NCI-H2227 (cell line): Measurements from ENCODE around the gene CPHXL.

Experiments
- DNase-seq: peaks from one replicate; lab custom pipeline; 2025; ENCODE audit not compliant: unreplicated experiment; lab: John Stamatoyannopoulos, UW

Gene CPHXL

DNA sequence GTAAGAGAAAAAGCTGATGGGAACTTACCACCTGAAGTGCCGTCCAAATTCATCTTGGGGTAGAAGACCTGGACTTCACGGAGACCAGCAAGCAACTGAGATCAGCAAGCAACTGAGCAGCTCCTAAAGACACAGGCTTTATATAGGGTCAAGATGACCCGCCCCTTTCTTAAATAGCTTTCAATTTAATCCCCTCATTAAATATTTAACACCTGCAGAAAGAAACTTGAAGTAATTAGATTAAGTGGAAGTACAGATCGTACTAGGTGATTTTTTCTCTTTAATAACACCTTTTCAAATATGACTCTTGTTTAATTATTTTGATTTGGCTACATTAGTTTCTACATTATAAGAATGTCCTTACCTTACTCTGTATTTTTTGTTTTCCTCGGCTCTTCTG, at the start of gene CPHXL:
Gene CPHXL, minus strand, starts transcription at position 101 of the 400 bp plus-strand sequence. Its CDS starts 48 bp downstream, at position 53.
- no peak for DNase-seq

- peak; percentile 2 for DNase-seq
Observed at GRCh38 chr16:75774197-75774596, 47.9 kb upstream of the CPHXL start.

DNA sequence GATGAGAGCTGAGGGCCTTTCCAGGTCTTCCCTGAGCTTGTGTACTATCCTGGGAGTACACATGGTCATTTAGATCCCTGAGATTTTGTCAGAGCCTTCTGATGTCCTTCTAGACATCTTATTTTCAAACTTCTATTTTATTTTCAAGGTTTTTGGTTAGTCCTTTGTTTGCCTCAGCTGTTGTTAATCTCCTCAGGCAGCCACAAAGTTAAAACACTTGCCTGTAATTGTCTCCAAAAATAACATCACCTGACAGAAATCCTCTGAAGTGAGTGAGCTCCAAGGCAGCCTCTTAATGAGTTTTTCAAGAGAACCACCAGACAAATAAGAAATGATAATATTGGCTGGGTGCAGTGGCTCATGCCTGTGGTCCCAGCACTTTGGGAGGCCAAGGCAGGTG, 43.8 kb upstream of the CPHXL start:
- no peak for DNase-seq

GRCh38 chr16:75764154-75764768, 38.0 kb upstream of the CPHXL start:
- DNase-seq: peak; percentile 67

GRCh38 chr16:75763204-75763603, 36.9 kb upstream of the CPHXL start:
- peak; percentile 25 for DNase-seq

DNA sequence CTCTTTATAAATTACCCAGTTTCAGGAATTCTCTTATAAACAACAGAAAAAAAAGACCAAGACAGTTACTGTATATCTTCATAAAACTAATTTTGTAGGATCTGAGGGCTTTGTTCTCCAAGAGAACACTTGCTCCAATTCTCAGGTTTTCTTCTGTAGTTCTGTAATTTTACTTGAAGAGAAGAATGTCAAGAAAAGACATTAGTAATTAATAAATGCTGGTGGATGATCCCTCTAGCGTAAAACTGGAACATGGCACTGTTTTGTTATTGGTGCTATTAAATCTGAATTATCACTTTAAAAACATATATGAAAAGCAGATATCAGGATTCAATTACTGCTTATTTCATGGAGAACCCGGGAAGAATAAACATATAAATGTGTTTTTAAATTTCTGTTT, 36.5 kb upstream of the CPHXL start:
- no peak for DNase-seq

GRCh38 chr16:75761108-75761507, 34.8 kb upstream of the CPHXL start:
- no peak for DNase-seq

DNA sequence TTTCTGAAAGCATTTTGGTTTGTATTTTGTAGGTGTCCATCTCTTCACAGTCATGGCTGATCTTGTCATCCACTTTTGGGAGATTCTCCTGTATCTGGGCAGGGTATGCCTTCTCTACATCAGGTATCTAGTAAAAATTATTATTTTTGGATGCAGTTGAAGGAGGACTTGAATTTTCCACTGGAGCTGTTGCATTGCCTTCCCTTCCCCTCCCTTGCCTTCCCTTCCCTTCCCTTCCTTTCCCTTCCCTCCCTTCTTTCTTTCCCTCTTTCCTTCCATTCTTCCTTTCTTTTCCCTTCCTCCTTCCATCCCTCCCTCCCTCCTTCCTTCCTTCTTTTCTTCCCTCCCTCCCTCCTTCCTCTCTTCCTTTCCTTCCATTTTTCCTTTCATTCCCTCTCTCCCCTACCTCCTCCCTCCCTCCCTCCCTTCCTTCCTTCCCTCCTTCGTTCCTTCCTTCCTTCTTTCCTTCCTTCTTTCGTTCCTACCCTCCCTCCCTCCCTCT, 33.8 kb upstream of the CPHXL start:
- DNase-seq: no peak

DNA sequence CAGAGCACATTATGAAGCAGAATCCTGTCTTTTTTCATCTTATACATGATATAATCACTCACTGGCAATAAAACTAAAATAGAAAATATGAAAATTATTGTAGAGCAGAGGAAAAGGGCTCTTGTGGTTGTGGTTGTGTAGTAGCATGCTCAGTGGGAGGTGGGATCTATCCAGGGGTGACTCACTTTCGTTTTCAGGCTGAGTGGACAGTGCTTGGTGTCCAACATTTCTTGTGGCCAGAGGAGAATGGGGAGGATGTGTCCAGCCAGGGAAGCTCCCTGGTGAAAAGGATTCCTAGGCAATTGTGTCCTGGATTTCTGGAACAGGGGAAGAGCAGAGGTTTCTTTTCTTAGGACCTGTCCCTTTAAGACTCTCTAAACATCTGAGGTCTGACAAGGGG, 31.9 kb upstream of the CPHXL start:
- no peak for DNase-seq

DNA sequence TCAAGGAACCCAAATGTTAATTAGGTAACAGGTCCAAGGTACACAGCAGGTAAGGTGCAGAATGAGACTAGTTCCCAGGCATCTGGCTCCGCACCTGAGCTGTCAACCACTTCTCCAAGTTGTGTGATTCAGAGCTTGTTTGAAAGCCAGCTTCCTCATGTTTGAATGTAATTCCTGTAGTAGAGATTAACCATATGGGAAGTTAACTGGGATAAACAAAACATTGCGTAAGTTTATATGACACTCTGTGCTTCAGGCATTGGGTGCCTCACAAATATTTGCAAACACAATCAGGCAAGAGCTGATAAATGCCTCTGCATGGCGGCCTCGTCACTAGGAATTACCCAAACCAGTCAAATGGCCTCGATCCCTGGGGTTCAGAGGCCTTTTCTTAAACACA, 27.9 kb upstream of the CPHXL start:
- no peak for DNase-seq

- DNase-seq: peak; percentile 81
Observed at GRCh38 chr16:75750528-75750927, 24.2 kb upstream of the CPHXL start.

DNA sequence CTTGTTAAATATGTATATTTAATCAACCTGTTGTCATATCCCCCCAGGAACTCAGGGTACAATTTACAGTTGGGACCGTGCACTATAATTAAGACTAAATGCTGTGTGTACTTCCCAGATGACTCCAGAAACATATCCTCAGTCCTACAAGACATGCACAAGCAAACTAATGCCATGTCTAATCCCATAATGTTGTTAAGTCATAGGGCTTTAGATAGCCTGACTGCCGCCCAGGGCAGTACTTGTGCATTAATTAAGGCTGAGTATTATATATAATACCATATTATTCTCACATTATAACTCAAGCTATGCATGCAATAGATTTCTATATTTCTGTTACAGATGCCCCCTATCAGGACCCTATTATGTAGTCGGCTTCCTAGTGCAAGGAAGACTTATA, 20.1 kb upstream of the CPHXL start:
- DNase-seq: no peak

DNA sequence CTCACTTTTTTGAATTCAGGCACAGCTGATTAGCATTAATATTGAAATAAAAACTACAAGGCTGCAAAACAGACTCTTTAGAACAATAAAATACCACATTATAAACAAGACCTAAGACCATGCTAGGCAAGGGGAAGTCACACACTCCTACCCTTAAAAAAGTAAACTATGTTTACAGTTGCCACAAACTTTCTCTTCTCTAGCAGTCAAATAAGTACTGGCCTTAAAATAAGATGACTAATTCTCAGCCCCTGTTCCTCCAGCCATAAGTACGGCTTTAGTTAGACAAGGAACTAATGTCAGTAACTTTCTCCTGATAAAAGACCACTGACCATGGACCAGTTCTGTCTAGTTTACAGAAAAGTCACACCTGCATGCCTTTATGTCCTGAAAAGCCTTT, 19.5 kb upstream of the CPHXL start:
- DNase-seq: no peak

GRCh38 chr16:75745242-75745641, 19.0 kb upstream of the CPHXL start:
- no peak for DNase-seq

DNA sequence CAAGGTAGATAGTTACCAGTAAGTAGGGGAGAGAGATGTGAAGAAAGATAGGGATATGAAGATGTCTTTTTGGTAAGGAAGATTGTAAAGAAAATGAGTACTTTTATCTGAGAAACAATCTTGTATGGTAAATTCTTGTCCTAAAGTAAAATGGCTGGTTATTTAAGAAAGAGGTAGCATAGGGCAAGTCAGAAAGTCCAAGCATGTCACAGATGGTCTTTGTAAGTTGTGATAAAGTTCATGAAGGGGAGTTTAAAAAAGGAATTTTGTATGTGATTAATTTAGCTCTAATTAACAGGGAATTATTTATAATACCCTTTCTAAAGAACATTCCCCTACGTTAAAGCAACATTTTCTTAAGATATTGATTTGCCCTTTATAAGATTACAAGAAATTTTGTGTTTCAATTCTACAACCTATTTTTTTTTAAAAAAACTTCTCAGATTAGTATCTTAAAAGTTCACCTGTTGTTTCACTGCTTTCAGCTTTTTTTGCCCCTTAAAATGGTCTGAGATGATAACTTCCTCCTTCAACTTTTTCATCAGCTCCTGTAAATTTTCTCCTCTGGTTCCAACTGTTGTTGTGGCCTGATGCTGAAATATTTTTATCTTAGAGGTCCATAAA, 16.2 kb upstream of the CPHXL start:
- DNase-seq: no peak

DNA sequence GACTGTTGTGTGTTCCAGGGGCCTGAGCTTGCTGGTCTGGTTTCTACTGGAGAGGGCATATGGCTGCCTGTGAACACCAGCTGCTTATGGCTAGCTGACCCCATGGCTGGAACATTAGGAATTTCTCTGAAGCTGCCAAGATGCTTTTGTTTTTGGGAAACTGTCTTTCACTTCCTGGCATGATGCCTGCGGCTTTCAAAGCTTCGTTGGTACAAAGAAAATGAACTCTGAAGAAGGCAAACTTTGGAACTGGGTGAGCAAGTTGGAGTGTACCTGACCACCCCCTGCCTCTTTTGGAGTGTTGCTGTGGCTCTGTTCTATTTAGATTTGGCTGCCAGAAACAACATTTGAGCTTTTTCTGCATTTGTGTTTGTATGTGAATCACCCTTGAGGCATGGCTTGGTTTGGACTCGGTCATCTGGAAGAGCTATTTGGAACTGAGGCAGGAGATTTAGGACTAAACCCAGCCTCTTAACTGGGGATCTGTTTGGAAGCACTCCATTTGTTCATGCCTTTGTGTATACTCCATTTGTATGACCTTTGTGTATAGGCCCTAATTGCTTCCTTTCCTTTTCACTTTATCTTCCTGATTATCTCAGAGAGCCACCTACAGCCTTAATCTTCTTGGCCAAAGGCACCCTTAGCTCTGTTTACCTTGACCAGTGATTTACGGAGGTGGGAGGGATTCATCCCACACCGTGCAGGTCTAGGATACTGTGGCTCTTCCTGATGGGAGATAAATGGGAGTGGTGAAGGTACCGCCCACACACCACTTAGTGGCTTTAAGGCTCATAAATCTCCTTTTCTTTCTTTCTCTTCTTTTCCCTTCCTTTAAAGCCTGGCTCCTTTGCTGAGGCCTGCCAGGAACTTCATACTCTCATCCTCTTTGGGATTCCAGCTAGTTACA, 7.3 kb upstream of the CPHXL start:
- DNase-seq: peak; percentile 16

DNA sequence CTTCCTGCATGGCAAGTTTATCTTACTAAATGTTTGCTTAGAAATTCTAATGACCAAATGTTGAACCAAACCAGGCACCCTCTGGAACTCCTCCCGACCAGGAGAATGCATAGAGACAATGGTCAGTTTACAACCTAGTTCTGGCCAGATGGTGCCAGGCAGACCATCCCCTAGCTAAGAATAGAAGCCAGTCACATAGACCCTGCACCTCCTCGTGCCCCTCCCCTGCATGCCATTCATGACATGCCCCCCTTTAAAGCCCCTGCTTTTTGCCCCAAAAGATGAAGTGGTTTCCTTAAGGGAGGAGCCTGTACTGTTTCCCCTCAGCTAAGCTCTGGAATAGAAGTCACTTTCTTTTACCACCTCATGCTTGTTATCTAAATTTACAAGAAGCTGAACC, 6.6 kb upstream of the CPHXL start:
- no peak for DNase-seq

DNA sequence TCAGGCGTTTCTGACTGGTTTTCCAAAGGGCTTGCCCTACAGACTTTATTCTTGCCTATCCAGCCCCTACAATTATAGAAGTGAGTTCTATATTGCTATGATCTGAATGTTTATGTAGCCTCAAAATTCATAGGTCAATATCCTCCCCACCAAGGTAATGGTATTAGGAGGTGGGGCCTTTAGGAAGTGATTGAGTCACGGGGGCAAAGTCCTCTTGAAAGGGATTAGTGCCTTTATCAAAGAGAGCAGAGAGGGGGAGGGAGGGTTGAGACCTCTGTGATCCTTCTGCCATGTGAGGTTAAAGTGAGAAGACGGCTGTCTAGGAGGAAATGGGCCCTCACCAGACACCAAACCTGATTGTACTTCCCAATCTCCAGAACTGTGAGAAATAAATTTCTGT, 931 bp upstream of the CPHXL start:
- DNase-seq: no peak

DNA sequence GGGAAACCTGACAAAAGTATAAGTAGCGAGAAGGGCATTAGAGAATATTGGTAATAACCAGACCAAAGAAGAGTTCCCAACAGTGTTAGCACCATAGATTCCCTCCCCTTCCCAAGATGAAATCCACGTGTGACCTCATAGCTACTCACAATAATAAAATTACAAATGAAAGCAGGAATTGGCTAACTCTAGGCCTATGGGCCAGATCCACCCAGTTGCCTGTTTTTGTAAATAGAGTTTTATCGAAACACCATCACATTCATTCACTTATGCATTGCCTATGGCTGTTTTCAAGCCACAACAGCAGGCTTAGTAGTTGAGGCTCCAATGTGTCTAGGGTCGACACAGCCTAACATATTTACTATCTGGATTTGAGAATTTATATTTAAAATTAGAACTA, 7.8 kb downstream of the CPHXL start:
- DNase-seq: no peak

DNA sequence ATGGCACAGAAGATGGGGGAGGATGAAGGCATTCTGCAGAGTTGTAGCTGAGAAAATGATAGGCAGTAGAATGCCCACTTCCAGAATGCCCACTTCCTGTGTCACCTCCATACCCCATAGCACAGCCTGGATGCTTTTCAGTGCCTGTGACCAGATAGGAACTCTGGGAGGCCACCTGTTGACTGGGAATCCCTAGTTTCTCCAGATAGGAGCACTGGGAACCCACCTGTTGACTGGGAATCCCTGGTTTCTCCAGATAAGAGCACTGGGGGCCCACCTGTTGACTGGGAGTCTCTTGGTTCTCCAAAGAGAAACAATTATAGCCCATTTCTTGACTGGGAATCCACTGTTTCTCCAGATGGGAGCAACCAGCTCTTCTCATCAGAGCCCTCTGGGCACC, 11.6 kb downstream of the CPHXL start:
- no peak for DNase-seq

DNA sequence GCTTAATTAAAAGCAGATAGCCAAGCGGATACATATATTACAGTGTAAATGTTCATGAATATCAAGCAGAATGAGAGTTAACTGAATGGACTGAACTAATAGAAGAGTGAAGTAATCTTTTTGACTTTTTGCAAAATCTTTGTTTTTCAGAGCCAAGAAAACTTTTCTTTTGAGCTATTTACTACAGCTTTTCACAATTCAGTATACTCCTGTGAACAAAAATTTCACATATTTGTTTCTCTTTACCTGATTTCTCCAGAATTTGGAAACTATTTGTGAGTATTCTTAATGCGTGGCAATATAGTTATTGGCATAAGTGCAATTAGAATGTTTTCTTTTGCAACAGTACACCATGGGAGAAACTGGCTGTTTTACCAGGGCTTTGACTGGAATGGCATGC, 15.9 kb downstream of the CPHXL start:
- no peak for DNase-seq

GRCh38 chr16:75703306-75703705, 23.0 kb downstream of the CPHXL start:
- no peak for DNase-seq
